DOHH2 (cell line): ENCODE measurements around the gene COQ10A.

Source experiments
- EZH2phosphoT487 ChIP-seq: fragments of 200-600 bp; sonication (generic); IDR thresholded peaks from 2 replicates; pipeline ENCODE4 v1.6.1; 2017; ENCODE audit warnings: borderline replicate concordance, mild to moderate bottlenecking, antibody characterized with exemption, low read length, moderate library complexity, mixed read lengths
- TF ChIP-seq, protein P1 (sequence below): fragments of 200-600 bp; sonication (generic); IDR thresholded peaks from one replicate; pipeline ENCODE4 v1.5.1; 2014; ENCODE audit warnings: antibody characterized with exemption, mild to moderate bottlenecking, low read depth, low read length; ENCODE audit not compliant: poor library complexity, severe bottlenecking

DNA sequence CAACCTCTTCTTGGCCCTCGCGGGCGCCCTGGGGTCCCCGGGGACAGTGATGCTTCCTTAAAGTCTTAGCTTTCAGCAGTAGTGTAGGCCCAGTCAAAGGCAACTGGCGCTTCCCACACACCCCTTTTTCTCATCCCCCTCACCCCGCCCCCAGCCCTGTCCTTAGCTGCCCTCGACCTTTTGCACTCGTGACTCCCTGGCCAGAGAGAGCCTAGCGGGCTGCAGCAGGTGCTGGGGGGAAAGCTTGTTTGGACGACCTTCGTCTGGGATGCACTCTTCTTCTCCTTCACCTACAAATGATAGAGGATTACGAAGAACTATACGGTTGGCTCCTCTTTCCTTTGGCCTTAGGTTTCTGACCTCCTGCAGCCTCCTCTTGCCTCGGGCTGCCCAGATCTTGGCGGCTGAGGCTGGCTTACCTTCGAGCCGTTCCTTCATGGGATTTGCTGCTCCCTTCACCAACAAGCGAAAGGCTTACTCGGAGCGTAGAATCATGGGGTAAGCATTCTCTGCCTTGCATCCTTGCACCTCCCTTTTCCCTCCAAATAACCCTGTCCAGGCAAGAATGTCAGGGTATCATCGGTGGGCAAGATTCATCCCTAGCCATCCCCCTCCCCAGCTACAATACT is 815 bp downstream of the COQ10A start:
- TF ChIP-seq, protein P1, sequence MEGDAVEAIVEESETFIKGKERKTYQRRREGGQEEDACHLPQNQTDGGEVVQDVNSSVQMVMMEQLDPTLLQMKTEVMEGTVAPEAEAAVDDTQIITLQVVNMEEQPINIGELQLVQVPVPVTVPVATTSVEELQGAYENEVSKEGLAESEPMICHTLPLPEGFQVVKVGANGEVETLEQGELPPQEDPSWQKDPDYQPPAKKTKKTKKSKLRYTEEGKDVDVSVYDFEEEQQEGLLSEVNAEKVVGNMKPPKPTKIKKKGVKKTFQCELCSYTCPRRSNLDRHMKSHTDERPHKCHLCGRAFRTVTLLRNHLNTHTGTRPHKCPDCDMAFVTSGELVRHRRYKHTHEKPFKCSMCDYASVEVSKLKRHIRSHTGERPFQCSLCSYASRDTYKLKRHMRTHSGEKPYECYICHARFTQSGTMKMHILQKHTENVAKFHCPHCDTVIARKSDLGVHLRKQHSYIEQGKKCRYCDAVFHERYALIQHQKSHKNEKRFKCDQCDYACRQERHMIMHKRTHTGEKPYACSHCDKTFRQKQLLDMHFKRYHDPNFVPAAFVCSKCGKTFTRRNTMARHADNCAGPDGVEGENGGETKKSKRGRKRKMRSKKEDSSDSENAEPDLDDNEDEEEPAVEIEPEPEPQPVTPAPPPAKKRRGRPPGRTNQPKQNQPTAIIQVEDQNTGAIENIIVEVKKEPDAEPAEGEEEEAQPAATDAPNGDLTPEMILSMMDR: no peak
- no peak for TF ChIP-seq EZH2phosphoT487
